K562 (cell line): Measurements from ENCODE around the gene ABHD10. TPM values are rescaled to one million over a fixed set of nuclear protein-coding genes. Genes with fewer than 3 reads are reported as not detected.

ENCODE experiments used
- ATAC-seq: fragments of 200-7000 bp; cut with Tn5 transposase; 3 replicates; pipeline ENCODE4 v1.9.1; 2020; ENCODE audit warnings: moderate library complexity
- BruUV-seq: library from RNA; stranded (reverse); fragments of 400-500 nt; replicated peaks from 2 replicates; lab custom pipeline; 2021; lab: Mats Ljungman, UMichigan
- CTCF ChIA-PET: fragments of 300-600 bp; formaldehyde crosslinking; extraction: SDS; loops from one replicate; lab custom pipeline; 2021; ENCODE audit warnings: low intra/inter-chr PET ratio; lab: Yijun Ruan, JAX
- POLR2A ChIA-PET: fragments of 300-600, 350-650 bp; sonication (Branson Sonifier 250); formaldehyde crosslinking; extraction: SDS; loops from one replicate; lab custom pipeline; 2021; ENCODE audit warnings: antibody characterized with exemption, inconsistent platforms; lab: Yijun Ruan, JAX
- DNase-seq, 4 experiments: peaks; one replicate each; pipeline versions ENCODE4 v3.0.0 to v3.0.0-alpha.2; 2011 to 2018; ENCODE audit warnings: low spot score in 3 of 4, mixed read lengths in 3 of 4; ENCODE audit errors: extremely low read depth in 1 of 4
- FAIRE-seq: peaks from 2 replicates; lab custom pipeline; 2011; peaks lifted over from hg19 to GRCh38; lab: Jason Lieb, UNC
- H2AFZ ChIP-seq: 2 replicates; pipeline ENCODE4 v1.6.0; 2011; ENCODE audit warnings: low read depth, low read length, control low read depth, inconsistent platforms
- H3K27ac ChIP-seq: fragments of 200-600 bp; 3 replicates; pipeline ENCODE4 v1.8.0; 2011; ENCODE audit warnings: low read depth, mild to moderate bottlenecking, control low read depth, inconsistent platforms, low read length, moderate library complexity, mixed read lengths; ENCODE audit errors: extremely low read depth
- H3K27me3 ChIP-seq, 2 experiments: fragments of 300-600 bp in 1 of 2; 2 replicates in 1 of 2; 3 replicates in 1 of 2; pipeline versions ENCODE4 v1.6.0 to v1.8.0; 2011; ENCODE audit warnings: inconsistent platforms in 2 of 2, low read length in 2 of 2, mild to moderate bottlenecking in 1 of 2, mixed read lengths in 1 of 2, moderate library complexity in 1 of 2; ENCODE audit not compliant: control insufficient read depth in 2 of 2, insufficient read depth in 2 of 2
- H3K36me3 ChIP-seq: fragments of 300-600 bp; 3 replicates; pipeline ENCODE4 v1.8.0; 2011; ENCODE audit warnings: mild to moderate bottlenecking, low read length, inconsistent platforms; ENCODE audit not compliant: control insufficient read depth, insufficient read depth
- H3K4me1 ChIP-seq, 2 experiments: fragments of 200-600 bp in 1 of 2; replicated peaks in 1 of 2; 2 replicates in 1 of 2; 3 replicates in 1 of 2; pipeline versions ENCODE4 v1.5.1 to v1.8.0; 2011; ENCODE audit warnings: inconsistent platforms in 2 of 2, low read length in 2 of 2, mild to moderate bottlenecking in 1 of 2, mixed read lengths in 1 of 2, moderate library complexity in 1 of 2; ENCODE audit not compliant: control insufficient read depth in 2 of 2, insufficient read depth in 2 of 2
- H3K4me2 ChIP-seq: 2 replicates; pipeline ENCODE4 v1.6.1; 2011; ENCODE audit warnings: low read length, control low read depth, inconsistent platforms, mixed read lengths; ENCODE audit not compliant: insufficient read depth
- H3K4me3 ChIP-seq: fragments of 200-600 bp; sonication (generic), shearing (Covaris generic); 2 replicates; pipeline ENCODE4 v1.5.1; 2016; ENCODE audit warnings: control low read depth, inconsistent platforms
- H3K79me2 ChIP-seq: fragments of 200-600 bp; 3 replicates; pipeline ENCODE4 v1.8.0; 2011; ENCODE audit warnings: low read length, inconsistent platforms; ENCODE audit not compliant: control insufficient read depth, insufficient read depth
- H3K9ac ChIP-seq, 2 experiments: 2 replicates each; pipeline versions ENCODE4 v1.6.0 to v1.6.1; 2011; ENCODE audit warnings: low read depth in 2 of 2, low read length in 2 of 2, control low read depth in 1 of 2, inconsistent platforms in 1 of 2, mild to moderate bottlenecking in 1 of 2, mixed read lengths in 1 of 2; ENCODE audit not compliant: insufficient read depth in 1 of 2
- H3K9me1 ChIP-seq: one replicate; pipeline ENCODE4 v1.6.0; 2011; ENCODE audit warnings: inconsistent platforms, mild to moderate bottlenecking, low read length, moderate library complexity; ENCODE audit not compliant: control insufficient read depth, insufficient read depth
- H3K9me3 ChIP-seq: replicated peaks from 2 replicates; pipeline ENCODE4 v1.5.1; 2011; ENCODE audit warnings: low read depth, low read length, inconsistent platforms; ENCODE audit not compliant: control insufficient read depth, insufficient read depth
- H4K20me1 ChIP-seq: replicated peaks from 2 replicates; pipeline ENCODE4 v1.6.1; 2011; ENCODE audit warnings: low read length, inconsistent platforms, mixed read lengths; ENCODE audit not compliant: control insufficient read depth, insufficient read depth
- CEBPB ChIP-seq: fragments of 450-650 bp; IDR thresholded peaks from 2 replicates; pipeline ENCODE4 v1.6.1; 2016; ENCODE audit warnings: missing genetic modification characterization, missing compliant biosample characterization
- CEBPG ChIP-seq, 3 experiments: fragments of 200-800 bp in 1 of 3; sonication (Bioruptor generic) in 1 of 3; sonication (generic) in 1 of 3; formaldehyde crosslinking in 1 of 3; IDR thresholded peaks in 2 of 3; conservative IDR thresholded peaks in 1 of 3; 2 replicates each; pipeline versions ENCODE4 v1.6.1 to v1.8.0; 2016 to 2022; ENCODE audit warnings: missing compliant biosample characterization in 2 of 3, missing genetic modification characterization in 2 of 3, mild to moderate bottlenecking in 1 of 3, missing genetic modification reagents in 1 of 3
- GTF3C2 ChIP-seq: IDR thresholded peaks from 3 replicates; pipeline ENCODE4 v1.6.1; 2011; ENCODE audit warnings: borderline replicate concordance, mild to moderate bottlenecking, moderate library complexity; ENCODE audit not compliant: insufficient read length; ENCODE audit errors: extremely low read depth
- HCFC1 ChIP-seq: IDR thresholded peaks from 2 replicates; pipeline ENCODE4 v1.6.1; 2012; ENCODE audit warnings: low read depth, low read length, improper control_type of control experiment
- KAT8 ChIP-seq: fragments of 450-650 bp; IDR thresholded peaks from 2 replicates; pipeline ENCODE4 v1.6.1; 2016; ENCODE audit warnings: low read depth, mild to moderate bottlenecking
- RNF219 ChIP-seq: fragments of 250-450 bp; sonication (Bioruptor Pico); IDR thresholded peaks from 2 replicates; pipeline ENCODE4 v1.5.0; 2022; ENCODE audit warnings: mild to moderate bottlenecking
- TSC22D4 ChIP-seq: fragments of 450-650 bp; IDR thresholded peaks from 2 replicates; pipeline ENCODE4 v1.6.1; 2016; ENCODE audit warnings: missing genetic modification characterization, missing biosample characterization, control low read depth
- ZFP1 ChIP-seq: fragments of 450-650 bp; formaldehyde crosslinking; IDR thresholded peaks from 2 replicates; pipeline ENCODE4 v1.4.0; 2020; ENCODE audit warnings: mild to moderate bottlenecking, mixed read lengths
- ZNF584 ChIP-seq: fragments of 200-800 bp; sonication (Bioruptor generic); IDR thresholded peaks from 2 replicates; pipeline ENCODE4 v1.6.1; 2016; ENCODE audit warnings: low read depth, mild to moderate bottlenecking, missing genetic modification characterization, missing compliant biosample characterization
- WGBS: fragments of 100-300 bp; shearing (Covaris generic); methylation state at CpG from one replicate; pipeline ENCODE4 v1.1.6; 2016; ENCODE audit warnings: low coverage, mixed read lengths; ENCODE audit not compliant: insufficient coverage; ENCODE audit errors: missing lambda C conversion rate; 5-methylcytosine and 5-hydroxymethylcytosine counted together
- in situ Hi-C: fragments of 300-500 bp; cut with MboI; formaldehyde crosslinking; loops from 4 replicates; pipeline ENCODE4 v1.15.0; 2018; ENCODE audit warnings: inconsistent platforms, mixed read lengths
- intact Hi-C: fragments of 100-400 bp; cut with micrococcal nuclease; formaldehyde crosslinking; loops from 2 replicates; pipeline ENCODE4 v1.14.2; 2022
- polyA plus RNA-seq, 8 experiments: library from polyadenylated mRNA; depleted of rRNA in 4 of 8; stranded (reverse) in 5 of 8; unstranded in 3 of 8; fragments of >200 nt; fragmentation: Nextera tagmentation in 2 of 8; fragmentation: Illumina TruSeq in 1 of 8; extraction: Ambion mirVana in 2 of 8; extraction: Trizol in 1 of 8; gene quantifications; 2 replicates each; pipeline versions ENCODE4 v1.2.1 to v1.2.3, GENCODE V29; 2011 to 2014; ENCODE audit warnings: inconsistent platforms in 1 of 8, missing spikeins in 1 of 8
- total RNA-seq, 7 experiments: library from RNA; depleted of rRNA in 6 of 7; stranded (reverse); fragments of >200 nt in 6 of 7; fragmentation: Illumina TruSeq in 2 of 7; extraction: Trizol in 2 of 7; gene quantifications; 2 replicates each; pipeline versions ENCODE4 v1.2.1 to v1.2.3, GENCODE V29; 2011 to 2021; ENCODE audit warnings: low replicate concordance in 1 of 7

ABHD10 gene
- total and polyA plus RNA-seq, 9 of the 15 experiments (the other 6 are each of a cell fraction or from before 2014, with no cell fraction given), result 6.1 to 29.5 (median 11.5) TPM

- Histone ChIP-seq H3K4me3 (no peak overlapping the region), H3K27me3 (peaks cover 0 to 2% of the 10 kb centered on the region in 2 experiments; a peak in 3 of 5 replicates), H3K27ac (no peak overlapping the region), H2AFZ (no peak overlapping the region), H3K36me3 (no peaks in the 10 kb centered on the region), H3K4me1 (no peaks in the 10 kb centered on the region; a peak in 2 of 5 replicates), H3K9me1 (no peaks in the 10 kb centered on the region), H3K9me3 (no peaks in the 10 kb centered on the region), H3K9ac (no peak overlapping the region), H3K79me2 (peaks cover 12% of the 10 kb centered on the region), H4K20me1 (no peaks in the 10 kb centered on the region), H3K4me2 (no peak overlapping the region)
- no peak for ATAC-seq
- ChIA-PET CTCF (no interaction called here), POLR2A (no interaction called here)
- 6% methylated on average over 2 of the region's 2 CpGs for WGBS
- TF ChIP-seq TSC22D4 (no peak), CEBPG (CRISPR knock-in tag; IDR thresholded peaks at IDR 0.05) (no peak), CEBPG (tag; conservative IDR thresholded peaks at IDR 0.05 in 1 of 2, IDR thresholded peaks at IDR 0.05 in 1 of 2) (peak in 1 of 2 experiments; percentile 45; a peak in 1 of 4 replicates), HCFC1 (no peak), CEBPB (tag) (peak; percentile 44; the same call in 1 of the 2 replicates), KAT8 (no peak), GTF3C2 (no peak), ZFP1 (CRISPR knock-in tag) (no peak), RNF219 (CRISPR knock-in tag) (no peak), ZNF584 (CRISPR knock-in tag) (no peak)
- no peak for FAIRE-seq
- no peak for DNase-seq
- intact Hi-C loops (no loop called here), in situ Hi-C loops (no loop called here)
- BruUV-seq, result no TSS peak
Observed at GRCh38 chr3:111975131-111975530, 3.7 kb upstream of the ABHD10 start.
